Right cardiac atrium (tissue), 5 donors: Measurements from ENCODE around the gene NEK8. TPM values are rescaled to one million over a fixed set of nuclear protein-coding genes. Genes with fewer than 3 reads are reported as not detected.
A peak's percentile ranks its signal among the peaks of the same experiment; 100 is the strongest.
"Not testable (repeated sequence)": the region's sequence is repeated elsewhere in the genome, so short reads cannot be mapped to it uniquely, and the experiment has no call there.

Experiments used
- ATAC-seq, 2 donors: fragments of 200-7000 bp; cut with Tn5 transposase; one replicate each; pipeline versions ENCODE4 v1.8.0 to v1.9.1; 2020; ENCODE audit warnings: moderate library complexity in 2 of 2, mild to moderate bottlenecking in 1 of 2
- DNase-seq, 3 donors: peaks; one replicate each; pipeline ENCODE4 v3.0.0-alpha.2; 2020
- H3K27ac ChIP-seq: one replicate; pipeline ENCODE4 v1.5.1; 2013; ENCODE audit warnings: mild to moderate bottlenecking, low read length, control low read depth, moderate library complexity
- H3K27me3 ChIP-seq: one replicate; pipeline ENCODE4 v1.6.1; 2013; ENCODE audit not compliant: control insufficient read depth, insufficient read depth
- H3K4me1 ChIP-seq: one replicate; pipeline ENCODE4 v1.6.1; 2013; ENCODE audit warnings: low read length; ENCODE audit not compliant: control insufficient read depth, insufficient read depth
- H3K4me3 ChIP-seq: one replicate; pipeline ENCODE4 v1.5.1; 2013; ENCODE audit warnings: low read length, control low read depth
- H3K9me3 ChIP-seq: one replicate; pipeline ENCODE4 v1.6.1; 2013; ENCODE audit warnings: low read length; ENCODE audit not compliant: control insufficient read depth
- WGBS: extraction: QIAGEN DNeasy Blood & Tissue Kit; methylation state at CpG from one replicate; pipeline ENCODE4 v1.1.7; 2013; 5-methylcytosine and 5-hydroxymethylcytosine counted together
- intact Hi-C, 4 donors: fragments of 100-400 bp; cut with DNase I; formaldehyde crosslinking; loops; one replicate each; pipeline versions ENCODE4 v1.11.0 to v1.14.0; 2022 to 2023
- polyA plus RNA-seq: library from polyadenylated mRNA; stranded (reverse); fragments of 200-250 nt; gene quantifications from one replicate; pipeline ENCODE4 v1.2.3, GENCODE V29; 2013
- total RNA-seq, 4 donors: library from RNA; stranded (reverse); fragmentation: NEBNext Ultra II Directional; extraction: Animal tissue kit (Norgen Biotek cat#: 25700); gene quantifications; one replicate each; pipeline ENCODE4 v1.2.1, GENCODE V29; 2021
- donor health status: healthy with polysubstance abuse.
- donor health status: DM: no; HTN: yes; CAD: no.
- donor health status: DM: no; HTN: no; CAD: no.
- donor health status: DM: no; HTN: yes; CAD: no; lungs with severe emphysema.
- donor health status: DM: yes; HTN: yes; CAD: no.

The NEK8 gene
- total and polyA plus RNA-seq, 5 donors, result 0.81 to 1.6 (median 1.2) TPM

DNA sequence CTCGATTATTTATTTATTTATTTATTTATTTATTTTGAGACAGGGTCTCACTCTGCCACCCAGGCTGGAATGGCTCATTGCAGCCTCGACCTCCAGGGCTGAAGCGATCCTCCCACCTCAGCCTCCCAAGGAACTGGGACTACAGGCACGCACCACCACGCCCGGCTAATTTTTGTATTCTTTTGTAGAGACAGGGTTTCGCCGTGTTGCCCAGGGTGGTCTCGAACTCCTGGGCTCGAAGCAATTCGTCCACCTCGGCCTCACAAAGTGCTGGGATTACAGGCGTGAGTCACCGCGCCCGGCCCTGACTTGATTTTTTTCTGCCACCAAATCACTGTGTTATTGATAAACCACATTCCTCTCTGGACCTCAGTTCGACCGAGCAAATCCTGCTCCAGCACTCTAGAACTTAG lies 9.6 kb upstream of the NEK8 start:
- peak overlapping the region; percentile 75 for H3K4me3 ChIP-seq
- WGBS, result 31% methylated on average over 18 of the region's 18 CpGs
- no peaks in the 10 kb centered on the region for H3K9me3 ChIP-seq
- H3K27me3 ChIP-seq, result no peaks in the 10 kb centered on the region
- intact Hi-C loops, result no loop called here
- peaks cover 2% of the 10 kb centered on the region for H3K4me1 ChIP-seq
- no peak for DNase-seq
- no peak for ATAC-seq
- peak overlapping the region; percentile 56 for H3K27ac ChIP-seq

DNA sequence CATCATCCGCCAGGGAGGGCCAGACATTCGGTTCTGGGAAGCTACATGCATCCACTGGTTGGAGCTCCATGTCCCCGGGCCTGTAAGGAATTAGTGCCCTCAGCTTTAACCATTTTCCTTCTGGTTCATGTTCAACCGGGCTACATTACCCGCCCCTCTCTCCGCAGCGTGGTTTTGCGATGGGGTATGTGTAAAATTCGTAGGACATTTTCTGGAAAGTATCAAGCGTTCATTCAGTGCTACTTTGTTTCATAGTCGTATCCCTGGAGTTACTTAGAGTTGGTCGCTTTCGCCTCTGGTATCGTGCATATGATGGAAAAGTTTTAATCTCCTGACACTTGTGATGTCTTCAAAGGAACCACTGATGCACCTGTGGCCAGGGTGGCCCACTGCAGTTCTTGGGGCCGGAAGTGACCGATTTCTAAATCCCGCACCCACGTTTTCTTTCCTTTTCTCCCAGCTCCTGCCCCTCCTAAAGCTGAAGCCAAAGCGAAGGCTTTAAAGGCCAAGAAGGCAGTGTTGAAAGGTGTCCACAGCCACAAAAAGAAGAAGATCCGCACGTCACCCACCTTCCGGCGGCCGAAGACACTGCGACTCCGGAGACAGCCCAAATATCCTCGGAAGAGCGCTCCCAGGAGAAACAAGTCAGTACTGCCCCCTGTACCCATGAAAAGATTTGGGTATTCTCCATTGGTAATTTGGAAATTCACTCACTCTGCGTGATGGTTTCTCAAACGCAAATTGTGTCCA lies 8.2 kb upstream of the NEK8 start:
- 3% methylated on average over 28 of the region's 30 CpGs for WGBS
- ATAC-seq, result no peak
- Histone ChIP-seq H3K9me3 (no peaks in the 10 kb centered on the region), H3K4me1 (peaks cover 3% of the 10 kb centered on the region), H3K4me3 (peak overlapping the region; percentile 75), H3K27ac (peak overlapping the region; percentile 62), H3K27me3 (no peaks in the 10 kb centered on the region)
- peak in 1 of 3 donors; percentile 40 for DNase-seq
- intact Hi-C loops, result loop anchor here in 1 of 4 donors (10.0 kb wide), 2 partner anchors 194 to 394 kb away; no protein-coding TSS in a partner anchor

DNA sequence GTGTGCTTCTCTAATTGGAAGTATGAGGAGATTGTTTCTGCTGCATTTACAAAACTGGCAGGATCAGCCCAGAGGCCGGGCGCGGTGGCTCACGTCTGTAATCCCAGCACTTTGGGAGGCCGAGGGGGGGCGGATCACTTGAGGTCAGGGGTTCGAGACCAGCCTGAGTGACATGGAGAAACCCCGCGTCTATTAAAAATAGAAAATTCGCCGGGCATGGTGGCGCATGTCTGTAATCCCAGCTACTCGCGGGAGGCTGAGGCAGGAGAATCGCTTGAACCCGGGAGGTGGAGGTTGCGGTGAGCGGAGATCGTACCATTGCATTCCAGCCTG lies 7.6 kb upstream of the NEK8 start:
- intact Hi-C loops, result loop anchor here in 1 of 4 donors (10.0 kb wide), 2 partner anchors 194 to 394 kb away; no protein-coding TSS in a partner anchor
- ATAC-seq, result not testable (repeated sequence)

DNA sequence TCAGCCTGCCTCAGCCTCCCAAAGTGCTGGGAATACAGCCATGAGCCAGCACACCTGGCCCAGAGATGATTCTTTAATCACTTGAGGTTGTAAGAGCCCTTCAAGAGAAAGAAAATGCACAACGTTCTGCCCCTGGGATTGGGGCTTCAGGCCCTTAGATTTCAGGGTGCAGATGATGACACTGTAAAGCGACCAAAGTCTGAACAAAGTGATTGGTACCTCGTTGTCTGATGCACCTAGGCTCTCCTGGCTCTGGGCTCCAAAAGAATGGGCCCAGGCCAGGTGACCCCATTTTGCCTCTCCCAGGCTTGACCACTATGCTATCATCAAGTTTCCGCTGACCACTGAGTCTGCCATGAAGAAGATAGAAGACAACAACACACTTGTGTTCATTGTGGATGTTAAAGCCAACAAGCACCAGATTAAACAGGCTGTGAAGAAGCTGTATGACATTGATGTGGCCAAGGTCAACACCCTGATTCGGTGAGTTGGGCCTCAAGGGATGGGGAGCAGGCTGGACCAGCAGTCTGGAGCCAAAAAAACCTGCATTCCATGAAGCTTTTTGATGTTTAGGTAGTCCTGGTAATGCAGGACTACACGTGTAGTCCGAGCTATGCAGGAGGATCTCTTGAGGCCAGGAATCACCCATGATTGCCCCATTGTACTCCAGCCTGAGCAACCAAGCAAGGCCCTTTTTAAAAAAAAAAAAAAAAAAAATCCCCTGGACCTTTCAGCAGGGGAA lies 6.0 kb upstream of the NEK8 start:
- ATAC-seq (no peak), DNase-seq (peak in 1 of 3 donors; percentile 4)
- Histone ChIP-seq H3K27me3 (no peaks in the 10 kb centered on the region), H3K9me3 (no peaks in the 10 kb centered on the region), H3K4me1 (peaks cover 6% of the 10 kb centered on the region), H3K27ac (no peak overlapping the region), H3K4me3 (no peak overlapping the region)
- 71% methylated on average over 7 of the region's 7 CpGs for WGBS
- intact Hi-C loops, result loop anchor here in 1 of 4 donors (10.0 kb wide), 2 partner anchors 192 to 392 kb away; no protein-coding TSS in a partner anchor

More for the DNA sequence above, 7.6 kb upstream of the NEK8 start:
- not testable (repeated sequence) for H3K27ac ChIP-seq, H3K4me1 ChIP-seq, H3K27me3 ChIP-seq, H3K9me3 ChIP-seq
- peak in 1 of 3 donors; percentile 50 for DNase-seq
- 37% methylated on average over 19 of the region's 19 CpGs for WGBS
- peak overlapping the region; percentile 75 for H3K4me3 ChIP-seq

DNA sequence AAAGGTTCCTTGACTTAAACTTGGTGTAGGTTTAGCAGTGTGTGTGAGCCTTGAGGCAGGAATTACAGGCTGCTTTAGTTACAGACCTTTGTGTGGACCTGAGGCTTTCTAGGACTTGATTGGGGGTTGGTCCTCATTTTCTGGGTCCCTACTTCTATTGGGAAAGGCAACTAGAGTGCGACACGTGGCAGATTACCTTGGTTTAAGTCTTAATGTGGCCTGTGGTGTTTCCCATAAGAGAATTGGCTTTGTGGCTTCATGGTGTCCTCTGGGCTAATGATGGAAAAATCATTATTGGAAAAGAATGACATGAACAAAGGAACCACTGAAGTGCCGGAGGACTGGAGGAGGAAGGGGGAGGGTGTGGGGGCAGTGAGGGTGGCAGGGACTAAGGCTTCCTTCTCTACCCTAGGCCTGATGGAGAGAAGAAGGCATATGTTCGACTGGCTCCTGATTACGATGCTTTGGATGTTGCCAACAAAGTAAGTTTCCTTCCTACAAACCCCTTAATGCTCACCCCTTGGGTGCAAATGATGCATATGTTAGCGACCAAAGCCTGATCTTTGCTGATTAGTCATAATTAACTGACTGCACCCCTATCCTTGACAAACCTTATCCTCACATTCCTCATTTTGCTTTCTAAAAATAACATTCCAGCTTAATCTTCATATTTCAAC lies 5.3 kb upstream of the NEK8 start:
- DNase-seq (peak in 1 of 3 donors; percentile 20), ATAC-seq (no peak)
- no peaks in the 10 kb centered on the region for H3K27me3 ChIP-seq
- intact Hi-C loops, result loop anchor here in 1 of 4 donors (10.0 kb wide), 2 partner anchors 192 to 392 kb away; no protein-coding TSS in a partner anchor
- H3K4me3 ChIP-seq, result no peak overlapping the region
- no peaks in the 10 kb centered on the region for H3K9me3 ChIP-seq
- H3K4me1 ChIP-seq, result peaks cover 6% of the 10 kb centered on the region
- H3K27ac ChIP-seq, result no peak overlapping the region
- 76% methylated on average over 6 of the region's 6 CpGs for WGBS

DNA sequence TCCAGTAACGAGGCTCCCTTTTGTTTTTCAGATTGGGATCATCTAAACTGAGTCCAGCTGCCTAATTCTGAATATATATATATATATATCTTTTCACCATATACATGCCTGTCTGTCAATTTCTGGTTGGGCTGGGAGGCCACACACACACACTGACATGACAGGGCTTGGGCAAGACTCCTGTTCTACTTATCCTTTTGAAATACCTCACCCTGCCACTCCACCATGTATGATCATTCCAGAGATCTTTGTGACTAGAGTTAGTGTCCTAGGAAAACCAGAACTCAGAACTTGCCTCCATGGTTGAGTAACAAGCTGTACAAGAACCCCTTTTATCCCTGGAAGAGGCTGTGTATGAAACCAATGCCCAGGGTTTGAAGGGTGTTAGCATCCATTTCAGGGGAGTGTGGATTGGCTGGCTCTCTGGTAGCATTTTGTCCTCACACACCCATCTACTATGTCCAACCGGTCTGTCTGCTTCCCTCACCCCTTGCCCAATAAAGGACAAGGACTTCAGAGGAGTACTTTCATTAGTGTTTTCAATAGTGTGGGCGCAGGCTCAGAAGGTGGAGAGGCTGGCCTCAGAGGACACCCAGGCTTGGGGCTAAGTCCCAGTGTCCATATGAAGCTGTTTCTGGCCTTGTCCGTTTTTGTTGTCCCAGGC lies 4.6 kb upstream of the NEK8 start:
- WGBS, result 74% methylated on average over 4 of the region's 4 CpGs
- intact Hi-C loops, result loop anchor here in 1 of 4 donors (10.0 kb wide), 2 partner anchors 191 to 391 kb away; no protein-coding TSS in a partner anchor

DNA sequence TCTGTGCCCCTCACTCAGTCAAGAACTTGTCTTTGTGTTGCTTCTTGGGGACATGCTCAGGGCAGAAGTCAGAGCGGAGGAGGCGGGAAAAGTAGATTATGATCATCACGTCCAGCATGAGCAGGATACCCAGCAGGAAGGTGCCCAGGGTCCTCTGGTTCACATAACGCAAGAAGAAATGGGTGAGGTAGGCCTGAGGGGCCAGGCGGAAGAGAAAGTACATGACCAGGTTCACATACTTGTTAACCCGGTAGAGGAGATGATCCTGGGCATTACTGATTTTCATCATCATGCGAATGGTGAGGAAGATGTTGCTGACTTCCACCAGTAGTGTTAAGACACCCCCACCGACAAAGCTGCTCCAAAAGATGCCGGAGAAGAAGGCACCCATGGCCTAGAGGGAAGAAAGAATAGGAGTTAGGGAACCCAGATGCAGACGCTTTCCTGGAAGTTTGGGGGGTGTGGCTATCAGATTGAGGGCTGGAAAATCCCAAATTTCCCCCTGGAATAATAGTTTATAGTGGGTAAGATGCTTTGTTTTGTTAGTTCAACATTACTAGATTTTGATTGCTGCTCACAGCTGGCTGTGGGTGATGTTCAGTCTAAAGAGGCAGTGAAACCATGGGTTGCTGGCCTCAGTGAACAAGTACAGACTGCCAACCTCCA lies 4.0 kb upstream of the NEK8 start:
- H3K27ac ChIP-seq, result peak overlapping the region; percentile 24
- no peak for ATAC-seq
- WGBS, result 80% methylated on average over 10 of the region's 10 CpGs
- H3K27me3 ChIP-seq, result no peaks in the 10 kb centered on the region
- H3K4me1 ChIP-seq, result peaks cover 6% of the 10 kb centered on the region
- peak in 2 of 3 donors; percentile 20 to 45 for DNase-seq
- no peak overlapping the region for H3K4me3 ChIP-seq
- intact Hi-C loops, result loop anchor here in 2 of 4 donors (5.0 to 10.0 kb wide), 3 partner anchors 190 to 390 kb away; partner anchors contain the start of gene PHF12 (in 1 of the 2)
- H3K9me3 ChIP-seq, result no peaks in the 10 kb centered on the region

More for the DNA sequence above, 4.6 kb upstream of the NEK8 start:
- ATAC-seq, H3K4me1 ChIP-seq, H3K9me3 ChIP-seq, H3K27ac ChIP-seq, H3K4me3 ChIP-seq, H3K27me3 ChIP-seq: not testable (repeated sequence)
- peak in 1 of 3 donors; percentile 20 for DNase-seq

DNA sequence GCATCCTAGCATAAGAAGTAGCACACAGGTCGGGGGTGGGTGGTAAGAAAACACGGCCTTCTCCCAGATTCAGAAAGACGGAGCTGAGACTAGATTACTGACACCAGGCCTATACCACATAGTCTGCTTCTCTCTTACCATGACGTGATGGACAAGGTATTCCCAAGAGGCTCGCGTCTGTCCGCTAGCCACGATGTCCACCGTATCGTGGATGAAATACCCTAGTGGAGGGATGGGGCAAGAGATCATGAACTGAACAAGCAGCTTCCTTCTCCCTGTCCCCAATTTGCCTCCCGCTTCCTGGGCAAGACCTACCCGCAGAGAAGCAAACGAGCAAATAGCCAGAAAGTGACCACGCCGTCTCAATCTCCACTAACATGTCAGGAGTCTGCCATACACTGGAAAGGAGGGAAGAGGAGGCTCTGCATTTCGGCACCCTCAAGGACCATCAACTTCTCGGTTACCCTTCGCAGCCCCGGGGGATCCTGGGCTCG lies 3.4 kb upstream of the NEK8 start:
- H3K27me3 ChIP-seq, result no peaks in the 10 kb centered on the region
- intact Hi-C loops, result loop anchor here in 2 of 4 donors (5.0 to 10.0 kb wide), 3 partner anchors 190 to 390 kb away; partner anchors contain the start of gene PHF12 (in 1 of the 2)
- ATAC-seq, result no peak
- H3K4me3 ChIP-seq, result no peak overlapping the region
- peak overlapping the region; percentile 24 for H3K27ac ChIP-seq
- no peaks in the 10 kb centered on the region for H3K9me3 ChIP-seq
- 20% methylated on average over 20 of the region's 20 CpGs for WGBS
- DNase-seq, result peak in 1 of 3 donors; percentile 33
- peaks cover 6% of the 10 kb centered on the region for H3K4me1 ChIP-seq

DNA sequence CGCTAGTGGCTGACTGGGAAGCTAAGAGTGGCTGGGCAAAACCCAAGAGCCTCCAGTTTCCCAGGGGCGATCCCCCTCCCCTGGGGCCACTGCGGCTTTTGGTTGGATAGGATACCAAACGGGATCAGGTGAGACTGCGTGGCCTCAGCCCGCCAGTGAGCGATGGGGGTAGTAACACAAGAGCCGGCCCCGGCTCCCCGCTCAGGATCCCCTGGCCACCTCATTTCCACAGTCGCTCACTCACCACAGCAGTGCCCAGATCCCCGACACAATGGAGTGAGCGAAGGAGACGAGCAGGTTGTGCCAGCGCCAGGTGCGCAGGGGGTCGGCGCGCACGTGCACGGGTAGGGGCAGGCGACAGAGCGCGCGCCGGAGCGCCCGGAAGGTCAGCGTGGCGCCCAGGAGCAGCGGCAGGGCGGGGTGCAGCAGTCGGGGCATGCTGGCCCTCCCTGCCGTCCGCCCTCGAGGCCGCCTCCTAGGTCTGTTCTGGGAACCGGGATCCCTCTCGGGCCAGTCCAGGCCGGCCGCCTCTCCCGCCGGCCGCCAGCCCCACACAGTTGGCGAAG lies 2.8 kb upstream of the NEK8 start:
- WGBS, result 1% methylated on average over 45 of the region's 45 CpGs
- Histone ChIP-seq H3K4me3 (peak overlapping the region; percentile 52), H3K27me3 (no peaks in the 10 kb centered on the region), H3K4me1 (peaks cover 6% of the 10 kb centered on the region), H3K27ac (no peak overlapping the region), H3K9me3 (no peaks in the 10 kb centered on the region)
- DNase-seq (peak in 1 of 3 donors; percentile 90), ATAC-seq (peak in 1 of 2 donors; percentile 46)
- intact Hi-C loops, result loop anchor here in 2 of 4 donors (2.0 to 10.0 kb wide), 4 partner anchors 25 to 389 kb away; partner anchors contain the start of gene PHF12 (in 1 of the 2)
